Mucosa of rectum (tissue), 2 donors: ENCODE results near the gene PTGES3.

Experiments
- H3K27ac ChIP-seq, 2 donors: one replicate each; pipeline ENCODE4 v1.7.0; 2013; ENCODE audit warnings: inconsistent platforms in 2 of 2, low read depth in 2 of 2, low read length in 2 of 2
- H3K27me3 ChIP-seq, 2 donors: one replicate each; pipeline ENCODE4 v1.7.0; 2013; ENCODE audit warnings: low read length in 2 of 2; ENCODE audit not compliant: control insufficient read depth in 2 of 2, insufficient read depth in 2 of 2
- H3K36me3 ChIP-seq, 2 donors: one replicate each; pipeline ENCODE4 v1.7.0; 2013; ENCODE audit warnings: low read length in 2 of 2; ENCODE audit not compliant: control insufficient read depth in 2 of 2, insufficient read depth in 2 of 2
- H3K4me1 ChIP-seq, 2 donors: one replicate each; pipeline ENCODE4 v1.7.0; 2013; ENCODE audit warnings: low read length in 2 of 2, mild to moderate bottlenecking in 1 of 2; ENCODE audit not compliant: control insufficient read depth in 2 of 2, insufficient read depth in 2 of 2
- H3K4me3 ChIP-seq, 2 donors: one replicate each; pipeline ENCODE4 v1.7.0; 2013; ENCODE audit warnings: low read length in 2 of 2
- H3K9ac ChIP-seq, 2 donors: one replicate each; pipeline ENCODE4 v1.7.0; 2013; ENCODE audit warnings: low read length in 2 of 2, low read depth in 1 of 2, mild to moderate bottlenecking in 1 of 2
- H3K9me3 ChIP-seq, 2 donors: one replicate each; pipeline ENCODE4 v1.7.0; 2013; ENCODE audit warnings: low read length in 2 of 2; ENCODE audit not compliant: control insufficient read depth in 2 of 2
- donor health status: healthy.
- donor health status: Normal muscosa, but diverticular disease.

Gene PTGES3

DNA sequence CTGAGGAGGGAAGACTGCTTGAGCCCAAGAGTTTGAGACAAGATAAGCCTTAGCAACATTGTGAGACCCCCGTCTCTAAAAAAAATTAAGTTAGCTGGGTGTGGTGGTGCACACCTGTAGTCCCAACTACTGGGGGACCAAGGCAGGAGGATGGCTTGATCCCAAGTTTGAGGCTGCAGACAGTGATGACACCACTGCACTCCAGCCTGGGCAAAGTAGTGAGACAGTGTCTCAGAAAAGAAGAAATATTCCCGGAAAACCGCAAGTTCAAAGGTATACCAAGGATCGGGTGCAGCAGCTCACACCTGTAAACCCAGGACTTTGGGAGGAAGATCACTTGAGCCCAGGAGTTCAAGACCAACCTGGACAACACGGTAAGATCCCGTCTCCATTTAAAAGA lies 5.8 kb downstream of the PTGES3 start:
- Histone ChIP-seq H3K4me3 (no peak overlapping the region), H3K4me1 (peaks cover 14 to 16% of the 10 kb centered on the region in 2 donors), H3K9me3 (no peaks in the 10 kb centered on the region), H3K9ac (no peak overlapping the region), H3K27me3 (no peaks in the 10 kb centered on the region), H3K27ac (no peak overlapping the region), H3K36me3 (peaks cover 0 to 15% of the 10 kb centered on the region in 2 donors)

- Histone ChIP-seq H3K4me1 (peaks cover 24 to 28% of the 10 kb centered on the region in 2 donors), H3K4me3 (no peak overlapping the region), H3K9me3 (no peaks in the 10 kb centered on the region), H3K27me3 (no peaks in the 10 kb centered on the region), H3K9ac (no peak overlapping the region), H3K36me3 (peaks cover 0 to 18% of the 10 kb centered on the region in 2 donors), H3K27ac (no peak overlapping the region)
Observed at GRCh38 chr12:56679883-56680575, 8.1 kb downstream of the PTGES3 start.

DNA sequence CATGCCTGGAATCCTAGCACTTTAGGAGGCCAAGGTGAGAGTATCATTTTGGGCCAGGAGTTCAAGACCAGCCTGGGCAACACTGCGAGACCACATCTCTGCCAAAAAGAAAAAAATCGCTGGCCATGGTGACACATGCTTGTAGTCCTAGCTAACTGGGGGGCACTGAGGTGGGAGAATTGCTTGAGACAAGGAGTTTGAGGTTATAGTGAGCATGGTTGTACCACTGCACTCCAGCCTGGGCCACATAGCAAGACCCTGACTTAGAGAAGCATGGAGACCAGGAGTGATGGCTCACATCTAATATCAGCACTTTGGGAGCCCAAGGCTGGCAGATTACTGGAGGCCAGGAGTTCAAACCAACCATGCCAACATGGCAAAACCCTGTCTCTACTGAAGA lies 9.2 kb downstream of the PTGES3 start:
- Histone ChIP-seq H3K27ac (no peak overlapping the region), H3K9me3 (no peaks in the 10 kb centered on the region), H3K9ac (no peak overlapping the region), H3K36me3 (peaks cover 0 to 19% of the 10 kb centered on the region in 2 donors), H3K4me3 (no peak overlapping the region), H3K27me3 (no peaks in the 10 kb centered on the region), H3K4me1 (peaks cover 24 to 28% of the 10 kb centered on the region in 2 donors)

- peaks cover 0 to 19% of the 10 kb centered on the region in 2 donors for H3K36me3 ChIP-seq
- H3K27me3 ChIP-seq = no peaks in the 10 kb centered on the region
- H3K9me3 ChIP-seq = no peaks in the 10 kb centered on the region
- no peak overlapping the region for H3K4me3 ChIP-seq
- H3K4me1 ChIP-seq = peaks cover 24 to 28% of the 10 kb centered on the region in 2 donors
- H3K27ac ChIP-seq = peak overlapping the region; percentile 51 to 52
- H3K9ac ChIP-seq = peak overlapping the region in 1 of 2 donors; percentile 34
Observed at GRCh38 chr12:56677680-56678079, 10.4 kb downstream of the PTGES3 start.

- Histone ChIP-seq H3K9me3 (no peaks in the 10 kb centered on the region), H3K27ac (peak overlapping the region; percentile 61 to 65), H3K4me3 (peak overlapping the region; percentile 16 to 31), H3K4me1 (peaks cover 19 to 32% of the 10 kb centered on the region in 2 donors), H3K9ac (peak overlapping the region in 1 of 2 donors; percentile 34), H3K36me3 (peaks cover 6 to 22% of the 10 kb centered on the region in 2 donors), H3K27me3 (no peaks in the 10 kb centered on the region)
Observed at GRCh38 chr12:56676851-56677580, 11.1 kb downstream of the PTGES3 start.

DNA sequence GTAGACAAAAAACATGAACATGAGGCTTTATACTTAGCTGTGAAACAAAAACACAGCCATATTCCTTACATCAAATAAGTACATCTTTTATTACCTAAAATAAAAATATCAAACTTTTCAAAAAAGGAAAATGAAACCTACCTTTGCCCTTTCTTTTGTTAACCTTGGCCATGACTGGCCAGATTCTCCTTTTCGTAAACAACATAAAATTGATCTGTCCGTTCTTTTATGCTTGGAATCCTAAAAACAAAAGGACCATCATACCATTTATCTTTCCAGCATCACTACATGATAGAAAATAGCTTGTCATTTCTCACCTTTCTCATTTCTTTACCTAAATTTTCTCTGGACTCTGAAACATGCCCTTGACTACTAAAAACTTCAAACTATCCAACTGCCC lies 16.5 kb downstream of the PTGES3 start:
- Histone ChIP-seq H3K4me3 (no peak overlapping the region), H3K27ac (peak overlapping the region; percentile 41 to 61), H3K27me3 (no peaks in the 10 kb centered on the region), H3K4me1 (peaks cover 18 to 29% of the 10 kb centered on the region in 2 donors), H3K9ac (no peak overlapping the region), H3K9me3 (no peaks in the 10 kb centered on the region), H3K36me3 (peaks cover 31 to 45% of the 10 kb centered on the region in 2 donors)

GRCh38 chr12:56670836-56671235 lies 17.2 kb downstream of the PTGES3 start:
- Histone ChIP-seq H3K4me1 (peaks cover 12 to 25% of the 10 kb centered on the region in 2 donors), H3K36me3 (peaks cover 35 to 50% of the 10 kb centered on the region in 2 donors)

GRCh38 chr12:56668197-56668457 lies 20.0 kb downstream of the PTGES3 start:
- Histone ChIP-seq H3K4me1 (peaks cover 12 to 23% of the 10 kb centered on the region in 2 donors), H3K9me3 (no peaks in the 10 kb centered on the region), H3K4me3 (no peak overlapping the region), H3K36me3 (peaks cover 40 to 68% of the 10 kb centered on the region in 2 donors), H3K27me3 (no peaks in the 10 kb centered on the region), H3K27ac (no peak overlapping the region), H3K9ac (no peak overlapping the region)

More at GRCh38 chr12:56670836-56671235, 17.2 kb downstream of the PTGES3 start:
- Histone ChIP-seq H3K27me3 (no peaks in the 10 kb centered on the region), H3K27ac (peak overlapping the region in 1 of 2 donors; percentile 41), H3K9ac (peak overlapping the region in 1 of 2 donors; percentile 24), H3K9me3 (no peaks in the 10 kb centered on the region), H3K4me3 (no peak overlapping the region)

- Histone ChIP-seq H3K36me3 (peaks cover 16 to 38% of the 10 kb centered on the region in 2 donors), H3K9me3 (no peaks in the 10 kb centered on the region), H3K4me3 (no peak overlapping the region), H3K4me1 (no peaks in the 10 kb centered on the region), H3K27me3 (no peaks in the 10 kb centered on the region), H3K27ac (no peak overlapping the region), H3K9ac (no peak overlapping the region)
Observed at GRCh38 chr12:56661979-56662638, 26.0 kb downstream of the PTGES3 start.

GRCh38 chr12:56661560-56661959 lies 26.5 kb downstream of the PTGES3 start:
- peaks cover 12 to 33% of the 10 kb centered on the region in 2 donors for H3K36me3 ChIP-seq
- H3K4me3 ChIP-seq = no peak overlapping the region
- no peaks in the 10 kb centered on the region for H3K9me3 ChIP-seq
- H3K27ac ChIP-seq = no peak overlapping the region
- H3K27me3 ChIP-seq = no peaks in the 10 kb centered on the region
- no peak overlapping the region for H3K9ac ChIP-seq
- H3K4me1 ChIP-seq = no peaks in the 10 kb centered on the region
